IMR-90 (cell line): Measurements from ENCODE around the gene FSD1. TPM values are rescaled to one million over a fixed set of nuclear protein-coding genes. Genes with fewer than 3 reads are reported as not detected.

Experiments used
- ATAC-seq: fragments of 200-7000 bp; cut with Tn5 transposase; 2 replicates; pipeline ENCODE4 v1.9.1; 2020; ENCODE audit warnings: low read depth, mild to moderate bottlenecking, moderate library complexity
- BruUV-seq: library from RNA; stranded (reverse); fragments of 400-500 nt; replicated peaks from 2 replicates; lab custom pipeline; 2021; lab: Mats Ljungman, UMichigan
- CTCF ChIA-PET: fragments of 300-600 bp; formaldehyde crosslinking; extraction: SDS; loops from one replicate; lab custom pipeline; 2021; ENCODE audit warnings: antibody characterized with exemption; lab: Yijun Ruan, JAX
- POLR2A ChIA-PET: fragments of 300-600 bp; sonication (Branson Sonifier 250); formaldehyde crosslinking; loops from one replicate; lab custom pipeline; 2022; ENCODE audit warnings: antibody characterized with exemption; ENCODE audit not compliant: unreplicated experiment; lab: Charles Lee
- DNase-seq: peaks from one replicate; pipeline ENCODE4 v3.0.0; 2013
- H2AFZ ChIP-seq: replicated peaks from 2 replicates; pipeline ENCODE3; 2013; ENCODE audit warnings: low read length, mild to moderate bottlenecking; ENCODE audit not compliant: poor library complexity
- H2AK5ac ChIP-seq: 2 replicates; pipeline ENCODE4 v1.6.1; 2013; ENCODE audit warnings: low read depth, low read length, inconsistent platforms
- H2AK9ac ChIP-seq: replicated peaks from 2 replicates; pipeline ENCODE3; 2013; ENCODE audit warnings: mild to moderate bottlenecking, low read depth, low read length, moderate library complexity; ENCODE audit not compliant: poor library complexity
- H2BK120ac ChIP-seq: 2 replicates; pipeline ENCODE4 v1.6.1; 2013; ENCODE audit warnings: low read depth, low read length, inconsistent platforms
- H2BK15ac ChIP-seq: 3 replicates; pipeline ENCODE4 v1.6.1; 2013; ENCODE audit warnings: low read depth, low read length, inconsistent platforms
- H2BK20ac ChIP-seq: 2 replicates; pipeline ENCODE4 v1.6.1; 2013; ENCODE audit warnings: low read depth, mild to moderate bottlenecking, inconsistent platforms, low read length, moderate library complexity
- H2BK5ac ChIP-seq: 2 replicates; pipeline ENCODE4 v1.6.1; 2013; ENCODE audit warnings: mild to moderate bottlenecking, low read depth, low read length, inconsistent platforms; ENCODE audit not compliant: poor library complexity, severe bottlenecking
- H3K14ac ChIP-seq: replicated peaks from 2 replicates; pipeline ENCODE4 v1.6.1; 2013; ENCODE audit warnings: low read depth, low read length, inconsistent platforms
- H3K18ac ChIP-seq: 2 replicates; pipeline ENCODE4 v1.6.1; 2013; ENCODE audit warnings: low read depth, low read length, control low read depth
- H3K23ac ChIP-seq: 2 replicates; pipeline ENCODE4 v1.6.1; 2013; ENCODE audit warnings: low read depth, low read length, inconsistent platforms
- H3K27ac ChIP-seq: 2 replicates; pipeline ENCODE4 v1.5.1; 2013; ENCODE audit warnings: mild to moderate bottlenecking, control low read depth, low read length; ENCODE audit not compliant: insufficient read depth
- H3K27me3 ChIP-seq: 2 replicates; pipeline ENCODE4 v1.6.1; 2013; ENCODE audit warnings: low read length; ENCODE audit not compliant: control insufficient read depth, insufficient read depth
- H3K36me3 ChIP-seq: 2 replicates; pipeline ENCODE4 v1.6.1; 2013; ENCODE audit warnings: low read length, mixed read lengths; ENCODE audit not compliant: control insufficient read depth, insufficient read depth
- H3K4ac ChIP-seq: 2 replicates; pipeline ENCODE4 v1.6.1; 2013; ENCODE audit warnings: low read depth, low read length, inconsistent platforms
- H3K4me1 ChIP-seq: 2 replicates; pipeline ENCODE4 v1.6.1; 2013; ENCODE audit warnings: low read length, mixed read lengths; ENCODE audit not compliant: control insufficient read depth, insufficient read depth
- H3K4me2 ChIP-seq: 2 replicates; pipeline ENCODE4 v1.6.1; 2013; ENCODE audit warnings: low read depth, mild to moderate bottlenecking, control low read depth, low read length, moderate library complexity
- H3K4me3 ChIP-seq: 2 replicates; pipeline ENCODE4 v1.5.1; 2013; ENCODE audit warnings: low read depth, mild to moderate bottlenecking, control low read depth, low read length, moderate library complexity; ENCODE audit not compliant: insufficient read depth
- H3K56ac ChIP-seq: 2 replicates; pipeline ENCODE4 v1.6.1; 2013; ENCODE audit warnings: low read length, inconsistent platforms; ENCODE audit not compliant: insufficient read depth; ENCODE audit errors: extremely low read depth
- H3K79me1 ChIP-seq, 2 experiments: 2 replicates each; pipeline ENCODE4 v1.6.1; 2013; ENCODE audit warnings: low read length in 2 of 2, inconsistent platforms in 1 of 2, low read depth in 1 of 2
- H3K9ac ChIP-seq: 2 replicates; pipeline ENCODE4 v1.6.1; 2013; ENCODE audit warnings: low read depth, low read length, control low read depth
- H3K9me1 ChIP-seq: 2 replicates; pipeline ENCODE4 v1.6.1; 2013; ENCODE audit warnings: low read length, inconsistent platforms; ENCODE audit not compliant: insufficient read depth
- H3K9me3 ChIP-seq: 2 replicates; pipeline ENCODE4 v1.6.1; 2013; ENCODE audit warnings: low read length; ENCODE audit not compliant: control insufficient read depth, insufficient read depth
- H4K20me1 ChIP-seq: 2 replicates; pipeline ENCODE4 v1.6.1; 2013; ENCODE audit warnings: low read length, inconsistent platforms; ENCODE audit not compliant: insufficient read depth
- H4K5ac ChIP-seq: 2 replicates; pipeline ENCODE4 v1.6.1; 2013; ENCODE audit warnings: mild to moderate bottlenecking, low read depth, low read length, control low read depth
- H4K8ac ChIP-seq, 2 experiments: 2 replicates each; pipeline ENCODE4 v1.6.1; 2013; ENCODE audit warnings: low read depth in 2 of 2, low read length in 2 of 2, control low read depth in 1 of 2, inconsistent platforms in 1 of 2
- H4K91ac ChIP-seq: 2 replicates; pipeline ENCODE4 v1.6.1; 2013; ENCODE audit warnings: low read depth, low read length, inconsistent platforms; ENCODE audit not compliant: insufficient read depth
- POLR2A ChIP-seq: IDR thresholded peaks from 2 replicates; pipeline ENCODE4 v1.6.1; 2012; ENCODE audit warnings: mild to moderate bottlenecking, low read depth, low read length
- RFX5 ChIP-seq: IDR thresholded peaks from 2 replicates; pipeline ENCODE4 v1.8.0; 2012; ENCODE audit warnings: low read depth, mild to moderate bottlenecking, low read length, moderate library complexity
- WGBS, 2 experiments: methylation state at CpG; one replicate each; pipeline versions ENCODE4 v1.1.5 to v1.1.7; 2013; ENCODE audit warnings: missing lambda C conversion rate in 2 of 2; ENCODE audit not compliant: insufficient read length in 1 of 2; ENCODE audit errors: extremely low coverage in 2 of 2; 5-methylcytosine and 5-hydroxymethylcytosine counted together
- dilution Hi-C: fragments of 300-500 bp; cut with HindIII; formaldehyde crosslinking; loops from one replicate; pipeline ENCODE4 v1.14.3; 2018; ENCODE audit warnings: low sequenced_read_pairs; ENCODE audit not compliant: unreplicated experiment
- in situ Hi-C: fragments of 300-500 bp; cut with MboI; formaldehyde crosslinking; loops from 3 replicates; pipeline ENCODE4 v1.14.3; 2019; ENCODE audit warnings: low sequenced_read_pairs, inconsistent platforms, mixed read lengths
- intact Hi-C: fragments of 100-400 bp; cut with micrococcal nuclease; formaldehyde crosslinking; loops from 2 replicates; pipeline ENCODE4 v1.10.0; 2022
- polyA plus RNA-seq, 3 experiments: library from polyadenylated mRNA; depleted of rRNA; stranded (reverse); fragments of >200 nt; gene quantifications; 2 replicates each; pipeline ENCODE4 v1.2.3, GENCODE V29; 2012; ENCODE audit warnings: low replicate concordance in 1 of 3
- total RNA-seq: library from RNA; depleted of rRNA; stranded (reverse); fragments of >200 nt; gene quantifications from 2 replicates; pipeline ENCODE4 v1.2.3, GENCODE V29; 2012

FSD1 gene
- total and polyA plus RNA-seq, 2 of the 4 experiments (the other 2 are of a cell fraction) = 17.4 to 24.4 TPM

GRCh38 chr19:4342314-4342614 lies 37.9 kb downstream of the FSD1 start:
- Histone ChIP-seq H3K79me1 (peaks cover 7 to 11% of the 10 kb centered on the region in 2 experiments; a peak in 2 of 4 replicates), H3K9me1 (0 out of 2 replicates have a peak, but pooled peaks cover 2% of the 10 kb centered on the region), H2AK5ac (peak overlapping the region; percentile 87; the same call in 1 of the 2 replicates), H3K23ac (peak overlapping the region; percentile 2; the same call in 1 of the 2 replicates), H4K91ac (peak overlapping the region; percentile 78), H3K36me3 (peaks cover 5% of the 10 kb centered on the region), H4K20me1 (no peaks in the 10 kb centered on the region), H3K4me1 (peaks cover 10% of the 10 kb centered on the region), H3K18ac (peak overlapping the region; percentile 40; the same call in 1 of the 2 replicates), H3K27me3 (no peaks in the 10 kb centered on the region), H3K56ac (no peak overlapping the region), H3K14ac (peak overlapping the region; percentile 79), H4K8ac (peak overlapping the region; percentile 71 to 99), H3K27ac (peak overlapping the region; percentile 77), H3K9ac (peak overlapping the region; percentile 78), H3K4me2 (peak overlapping the region; percentile 86), H2BK20ac (no peak overlapping the region), H3K9me3 (no peaks in the 10 kb centered on the region), H2AK9ac (peak overlapping the region; percentile 86), H2BK5ac (peak overlapping the region; percentile 72), H3K4me3 (peak overlapping the region; percentile 67), H3K4ac (peak overlapping the region; percentile 80), H4K5ac (peak overlapping the region; percentile 84), H2AFZ (peak overlapping the region; percentile 99), H2BK120ac (no peak overlapping the region), H2BK15ac (no peak overlapping the region)
- ChIA-PET POLR2A (interaction anchor here (0.6 kb wide), 1 partner anchor 12 kb away, joined by 3 read pairs; no protein-coding TSS in a partner anchor), CTCF (interaction anchor here (0.6 to 3.1 kb wide), 2 partner anchors 10 to 743 kb away, joined by 3 to 29 read pairs; no protein-coding TSS in a partner anchor)
- dilution Hi-C loops = no loop called here
- no peak for TF ChIP-seq POLR2A
- TF ChIP-seq RFX5 = no peak
- intact Hi-C loops = no loop called here
- peak; percentile 2 for ATAC-seq
- WGBS, 2 experiments = 0% methylated on average over 1 of the region's 10 CpGs; no CpG with 5 or more reads in 1 of the 2 experiments
- no TSS peak for BruUV-seq
- in situ Hi-C loops = no loop called here
- no peak for DNase-seq
